NCI-H345 treated with DMSO at 0.1 percent for 48 hours (cell line): Measurements from ENCODE around the gene IZUMO1.

Source experiments
- DNase-seq: peaks from one replicate; lab custom pipeline; 2025; ENCODE audit not compliant: unreplicated experiment; lab: John Stamatoyannopoulos, UW

Gene IZUMO1

DNA sequence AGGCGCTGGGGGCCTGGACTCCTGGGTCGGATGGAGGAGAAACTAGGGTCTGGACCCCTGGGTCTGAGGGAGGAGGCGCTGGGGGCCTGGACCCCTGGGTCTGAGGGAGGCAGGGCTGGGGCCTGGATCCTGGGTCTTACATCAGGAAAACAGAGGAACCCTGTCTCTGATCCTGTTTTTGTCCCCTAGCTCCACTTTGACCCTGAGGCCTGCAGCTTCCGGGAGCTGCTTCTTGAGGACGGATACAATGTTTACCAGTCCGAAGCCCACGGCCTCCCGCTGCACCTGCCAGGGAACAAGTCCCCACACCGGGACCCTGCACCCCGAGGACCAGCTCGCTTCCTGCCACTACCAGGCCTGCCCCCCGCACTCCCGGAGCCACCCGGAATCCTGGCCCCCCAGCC, 11.0 kb upstream of the IZUMO1 start:
- no peak for DNase-seq

DNA sequence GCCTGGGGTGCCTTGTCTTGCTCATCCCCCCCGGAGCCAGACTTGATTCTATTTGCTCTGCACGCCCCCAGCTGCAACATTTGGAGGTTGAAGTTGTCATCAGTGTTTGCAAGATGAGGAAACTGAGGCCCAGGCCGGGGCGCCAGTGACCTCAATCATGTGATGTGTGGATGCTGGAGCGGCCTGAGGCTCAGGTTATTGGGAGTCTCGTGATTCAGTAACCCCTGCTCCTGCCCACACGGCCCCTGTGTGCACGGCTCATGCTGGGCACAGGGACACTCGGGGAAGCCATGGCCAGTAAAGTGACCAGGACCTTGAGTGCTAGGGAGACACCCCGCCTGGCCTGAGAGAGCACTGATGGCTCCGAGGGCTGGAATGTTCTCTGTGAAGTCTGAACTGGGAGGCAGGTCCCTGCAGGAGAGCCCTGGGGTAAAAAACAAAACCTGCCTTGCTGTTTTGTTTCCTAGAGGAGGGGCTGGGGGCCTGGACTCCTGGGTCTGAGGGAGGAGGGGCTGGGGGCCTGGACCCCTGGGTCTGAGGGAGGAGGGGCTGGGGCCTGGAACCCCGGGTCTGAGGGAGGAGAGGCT, 10.5 kb upstream of the IZUMO1 start:
- DNase-seq = no peak

DNA sequence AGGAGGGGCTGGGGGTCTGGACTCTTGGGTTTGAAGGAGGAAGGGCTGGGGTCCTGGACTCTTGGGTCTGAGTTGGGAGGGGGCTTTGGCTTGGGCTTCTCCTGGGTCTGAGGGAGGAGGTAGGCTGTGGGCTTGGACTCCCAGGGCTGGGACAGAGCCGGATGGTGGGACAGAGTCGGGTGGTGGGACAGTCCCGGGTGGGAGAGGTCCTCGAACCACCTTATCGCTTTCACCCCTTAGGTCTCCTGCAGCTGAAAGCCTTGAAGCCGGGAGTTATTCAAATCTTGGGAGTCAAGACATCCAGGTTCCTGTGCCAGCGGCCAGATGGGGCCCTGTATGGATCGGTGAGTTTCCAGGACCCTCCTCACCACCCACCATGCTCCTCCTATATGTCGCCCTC, 10.0 kb upstream of the IZUMO1 start:
- no peak for DNase-seq

DNA sequence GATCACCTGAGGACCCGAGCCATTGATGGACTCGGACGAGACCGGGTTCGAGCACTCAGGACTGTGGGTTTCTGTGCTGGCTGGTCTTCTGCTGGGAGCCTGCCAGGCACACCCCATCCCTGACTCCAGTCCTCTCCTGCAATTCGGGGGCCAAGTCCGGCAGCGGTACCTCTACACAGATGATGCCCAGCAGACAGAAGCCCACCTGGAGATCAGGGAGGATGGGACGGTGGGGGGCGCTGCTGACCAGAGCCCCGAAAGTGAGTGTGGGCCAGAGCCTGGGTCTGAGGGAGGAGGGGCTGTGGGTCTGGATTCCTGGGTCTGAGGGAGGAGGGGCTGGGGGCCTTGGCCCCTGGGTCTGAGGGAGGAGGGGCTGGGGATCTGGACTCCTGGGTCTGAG, 9.5 kb upstream of the IZUMO1 start:
- DNase-seq = no peak

DNA sequence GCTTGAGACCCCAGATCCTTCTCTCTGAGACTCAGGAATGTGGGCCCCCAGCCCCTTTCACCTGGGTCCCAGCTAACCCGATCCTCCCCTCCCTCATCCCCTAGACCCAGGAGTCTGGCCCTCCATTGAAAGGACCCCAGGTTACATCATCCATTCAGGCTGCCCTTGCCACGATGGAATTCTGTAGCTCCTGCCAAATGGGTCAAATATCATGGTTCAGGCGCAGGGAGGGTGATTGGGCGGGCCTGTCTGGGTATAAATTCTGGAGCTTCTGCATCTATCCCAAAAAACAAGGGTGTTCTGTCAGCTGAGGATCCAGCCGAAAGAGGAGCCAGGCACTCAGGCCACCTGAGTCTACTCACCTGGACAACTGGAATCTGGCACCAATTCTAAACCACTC, 9.1 kb upstream of the IZUMO1 start:
- DNase-seq = no peak

DNA sequence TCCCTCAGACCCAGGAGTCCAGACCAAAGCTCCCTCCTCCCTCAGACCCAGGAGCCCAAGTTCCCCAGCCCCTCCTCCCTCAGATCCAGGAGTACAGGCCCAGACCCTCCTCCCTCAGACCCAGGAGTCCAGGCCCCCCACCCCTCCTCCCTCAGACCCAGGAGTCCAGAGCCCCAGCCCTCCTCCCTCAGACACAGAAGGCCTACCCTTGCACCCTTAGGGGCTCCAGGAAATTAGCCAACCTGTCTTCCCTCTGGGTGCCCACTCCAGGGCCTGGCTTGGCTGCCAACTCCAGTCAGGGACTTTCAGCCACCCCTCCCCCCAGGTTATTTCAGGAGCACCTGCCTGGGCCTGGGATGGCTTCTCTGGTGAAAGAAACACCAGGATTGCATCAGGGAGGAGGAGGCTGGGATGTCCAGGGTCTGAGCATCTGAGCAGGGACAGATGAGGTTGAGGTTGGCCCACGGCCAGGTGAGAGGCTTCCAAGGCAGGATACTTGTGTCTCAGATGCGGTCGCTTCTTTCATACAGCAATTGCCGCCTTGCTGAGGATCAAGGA, 8.5 kb upstream of the IZUMO1 start, which contains the start of gene FGF21:
TSS of gene FGF21 (plus strand) at position 441 of the 558 bp plus-strand sequence. CDS start 713 bp downstream, outside the sequence.
- no peak for DNase-seq

DNA sequence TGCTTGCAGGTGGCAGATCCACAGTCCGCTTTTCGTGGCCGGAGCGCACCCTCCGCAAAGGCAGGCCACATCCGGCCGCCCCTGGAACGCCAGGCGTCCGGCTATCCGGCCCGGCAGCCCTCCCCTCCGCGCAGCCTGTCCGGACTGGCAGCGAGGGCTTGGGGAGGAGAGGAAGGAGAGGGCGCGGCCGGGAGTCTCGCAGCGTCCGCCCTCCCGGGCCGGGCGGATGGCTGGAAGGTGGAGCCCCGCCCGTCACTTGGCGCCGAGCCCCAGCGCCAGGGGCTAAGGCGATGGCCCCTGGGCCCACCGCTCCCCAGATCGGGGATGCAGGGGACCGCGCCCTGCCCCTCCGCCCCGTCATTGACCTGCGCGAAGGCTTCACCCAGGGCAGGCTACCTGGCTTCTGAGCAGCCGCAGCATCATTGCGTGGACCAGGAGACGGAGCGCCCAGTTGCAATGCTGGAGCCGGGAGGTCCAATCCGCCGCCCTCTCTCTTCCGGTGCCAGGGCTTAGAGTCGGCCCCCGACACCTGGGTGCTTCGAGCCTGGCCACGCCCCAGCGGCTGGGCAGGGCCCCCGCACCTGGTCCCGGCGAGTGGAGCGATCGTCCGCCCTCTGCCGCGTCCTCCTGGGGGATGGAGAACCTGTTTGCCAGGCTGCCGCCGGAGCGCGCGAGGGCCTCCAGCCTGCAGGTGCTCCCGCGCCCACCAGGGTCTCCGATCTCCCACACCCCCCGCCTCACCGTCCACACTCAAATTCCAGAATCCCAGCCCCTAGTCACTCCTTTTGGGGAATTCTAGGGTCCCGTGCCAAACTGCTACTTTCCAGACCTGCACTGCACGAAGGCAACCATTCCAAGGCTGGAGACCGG, 6.0 kb upstream of the IZUMO1 start, which contains the start of gene FUT1:
TSS of gene FUT1 (minus strand) at position 146 of the 870 bp plus-strand sequence. CDS start 1,360 bp downstream, outside the sequence.
- peak; percentile 77 for DNase-seq

DNA sequence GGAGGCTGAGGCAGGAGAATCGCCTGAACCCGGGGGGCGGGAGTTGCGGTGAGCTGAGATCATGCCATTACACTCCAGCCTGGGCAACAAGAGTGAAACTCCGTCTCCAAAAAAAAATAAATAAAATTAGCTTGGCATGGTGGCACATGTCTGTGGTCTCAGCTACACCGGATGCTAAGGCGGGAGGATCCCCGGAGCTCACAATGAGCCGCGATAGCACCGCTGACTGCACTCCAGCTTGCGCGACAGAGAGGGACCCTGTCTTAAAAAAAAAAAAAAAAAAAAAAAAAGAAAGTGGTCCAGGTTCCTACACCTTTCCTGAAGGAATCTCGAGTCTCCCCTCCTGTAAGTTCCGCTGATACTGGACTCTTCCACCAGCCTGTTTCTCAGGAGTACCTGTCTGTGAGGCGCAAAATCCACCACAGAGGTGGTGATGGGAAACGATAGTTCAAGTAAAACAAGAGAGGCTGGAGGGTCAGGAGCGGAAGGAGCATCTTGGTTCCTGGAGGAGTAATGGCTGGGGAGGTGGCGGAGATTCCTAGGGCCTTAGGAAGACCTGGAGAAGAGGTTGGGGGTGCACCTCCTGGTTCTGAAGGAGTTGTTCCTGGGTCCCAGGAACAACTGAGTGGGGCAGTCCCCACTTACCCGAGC, 5.3 kb upstream of the IZUMO1 start:
- DNase-seq = no peak

DNA sequence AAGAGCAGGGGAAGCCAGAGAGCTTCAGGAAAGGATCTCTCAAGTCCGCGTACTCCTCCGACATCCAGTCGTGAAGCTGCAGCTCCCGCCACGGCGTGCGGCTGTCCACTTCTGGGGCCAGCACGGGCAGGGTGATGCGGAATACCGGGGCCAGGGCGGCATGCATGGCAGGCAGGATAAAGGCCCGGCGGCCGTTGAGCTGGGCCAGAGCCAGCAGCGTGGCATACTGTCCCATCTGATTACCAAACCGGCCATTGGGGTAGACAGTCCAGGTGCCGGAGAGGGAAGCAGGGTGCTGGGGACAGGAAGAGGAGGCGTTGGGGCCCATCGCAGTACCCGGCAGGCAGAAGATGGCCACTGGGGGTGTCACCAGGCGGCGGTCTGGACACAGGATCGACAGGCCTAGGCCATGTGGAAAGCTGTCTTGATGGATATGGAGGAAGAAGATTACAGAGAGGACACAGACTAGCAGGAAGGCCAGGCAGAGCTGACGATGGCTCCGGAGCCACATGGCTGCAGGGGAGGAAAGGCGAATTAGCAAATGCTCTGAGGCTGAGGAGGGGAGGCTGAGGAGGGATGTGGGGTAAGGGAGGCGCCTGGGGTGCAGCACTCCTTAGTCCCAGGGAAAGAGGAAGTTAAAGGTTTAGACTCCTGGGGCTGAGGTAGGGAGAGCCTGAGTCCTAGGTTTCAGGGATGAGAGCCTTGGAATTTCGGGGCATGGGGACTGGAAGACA, 4.2 kb upstream of the IZUMO1 start:
- no peak for DNase-seq

DNA sequence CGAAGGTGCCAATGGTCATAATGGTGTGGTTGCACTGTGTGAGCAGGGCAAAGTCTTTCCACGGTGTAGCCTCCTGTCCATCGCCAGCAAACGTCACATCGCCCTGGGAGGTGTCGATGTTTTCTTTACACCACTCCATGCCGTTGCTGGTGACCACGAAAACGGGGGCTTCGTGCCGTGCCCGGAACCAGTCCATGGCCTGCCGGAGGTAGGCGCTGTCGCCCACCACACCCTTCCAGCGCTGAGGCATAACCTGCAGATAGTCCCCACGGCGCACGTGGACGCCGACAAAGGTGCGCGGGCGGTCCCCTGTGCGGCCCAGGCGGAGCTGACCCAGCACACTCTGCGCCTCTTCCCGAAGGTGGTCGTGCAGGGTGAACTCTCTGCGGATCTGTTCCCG, 3.6 kb upstream of the IZUMO1 start:
- DNase-seq = no peak

DNA sequence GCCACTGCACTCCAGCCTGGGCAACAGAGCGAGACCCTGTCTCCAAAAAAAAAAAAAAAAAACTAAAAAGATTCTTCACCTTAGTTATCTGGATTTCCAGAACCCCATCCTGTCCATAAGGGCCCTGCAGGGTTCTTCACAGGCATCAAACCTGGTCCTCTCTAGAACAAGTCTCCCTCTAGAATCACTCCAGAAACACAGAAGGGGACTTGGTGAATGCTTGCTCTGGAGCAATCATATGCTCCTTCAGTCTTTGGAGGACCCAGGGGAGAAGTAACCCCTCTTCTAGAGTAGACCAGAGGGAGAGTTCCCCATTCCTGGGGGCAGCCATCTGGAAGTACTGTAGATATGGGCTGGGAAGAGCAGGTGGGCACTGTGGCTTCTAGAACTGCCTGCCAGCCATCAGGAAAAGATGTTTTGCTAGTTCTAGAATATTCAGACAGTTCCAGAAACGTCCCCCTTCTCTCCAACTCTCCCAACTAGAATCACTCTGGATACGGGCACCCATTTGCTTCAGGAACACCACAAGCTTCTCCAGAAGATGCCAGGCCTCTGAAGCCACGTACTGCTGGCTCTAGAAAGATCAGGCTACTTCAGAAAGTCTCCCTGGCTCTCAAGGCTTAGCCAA, 3.0 kb upstream of the IZUMO1 start:
- DNase-seq = no peak

DNA sequence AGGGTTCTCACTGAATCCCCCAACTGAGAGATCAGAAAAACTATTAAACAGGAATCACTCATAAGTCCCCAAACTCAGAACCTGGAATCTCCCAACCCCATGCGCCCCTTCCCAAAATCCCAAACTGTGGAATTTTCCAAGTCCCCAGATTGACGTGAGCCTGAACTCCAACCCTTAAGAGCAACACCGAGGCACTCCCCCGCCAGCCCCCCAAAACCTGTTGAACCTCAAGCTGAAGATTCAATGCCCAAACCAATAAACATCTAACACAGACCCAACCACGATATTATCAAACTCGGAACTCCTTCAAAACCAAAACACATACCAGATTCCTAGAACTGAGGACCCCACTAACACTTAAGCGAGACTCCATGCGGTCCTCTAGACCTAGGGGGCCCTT, 599 bp downstream of the IZUMO1 start:
- DNase-seq = no peak

DNA sequence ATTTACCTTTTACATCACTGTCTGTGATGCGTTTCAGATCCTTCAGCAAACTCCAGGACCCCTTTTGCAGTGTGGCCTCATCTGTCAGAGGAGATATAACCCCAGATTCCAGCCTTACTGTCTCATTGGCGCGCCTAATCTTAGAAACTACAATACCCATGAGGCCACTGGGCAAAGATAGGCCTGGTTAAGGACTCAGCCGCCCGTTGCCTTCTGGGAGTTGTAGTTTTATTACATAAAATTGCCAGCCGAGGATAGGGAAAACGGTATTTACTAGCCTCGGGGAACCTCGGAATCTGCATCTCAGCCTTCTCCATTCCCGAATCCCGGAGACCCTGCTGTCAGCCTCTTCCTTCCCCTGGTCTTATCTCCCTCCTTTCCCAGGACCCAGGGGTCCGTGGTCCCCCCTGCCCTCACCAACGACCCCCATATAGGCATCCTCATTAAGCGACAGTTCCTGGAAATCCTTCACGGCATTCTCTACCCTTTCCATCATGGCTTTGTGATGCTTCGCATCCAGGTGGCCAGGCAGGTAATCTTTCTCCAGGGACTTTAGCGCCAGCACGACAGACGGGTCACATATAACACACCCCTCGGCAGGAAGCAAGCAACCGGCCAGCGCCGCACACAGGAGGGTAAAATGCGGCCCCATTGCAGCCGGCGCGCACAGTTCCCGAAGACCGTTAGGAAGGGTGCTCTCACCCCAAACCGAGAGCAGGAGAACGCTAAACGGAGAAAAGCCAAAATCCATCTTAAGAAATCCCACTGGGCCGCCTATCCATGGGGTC, 1.3 kb downstream of the IZUMO1 start:
- DNase-seq = peak; percentile 14

DNA sequence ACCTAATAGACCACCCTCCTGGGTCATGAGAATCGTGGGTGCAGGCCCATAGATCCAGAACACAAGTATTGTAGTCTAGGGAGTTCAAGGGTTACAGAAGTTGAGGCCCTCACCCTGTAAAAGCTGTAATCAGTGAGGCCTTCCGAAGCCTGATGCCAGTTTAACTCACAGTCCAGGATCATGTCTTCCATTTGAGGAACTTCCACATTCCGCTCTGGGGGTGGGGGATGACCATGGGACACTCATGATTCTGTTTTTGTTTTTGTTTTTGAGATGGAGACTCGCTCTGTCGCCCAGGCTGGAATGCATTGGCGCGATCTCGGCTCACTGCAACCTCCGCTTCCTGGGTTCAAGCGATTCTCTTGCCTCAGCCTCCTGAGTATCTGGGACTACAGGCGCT, 4.6 kb downstream of the IZUMO1 start:
- no peak for DNase-seq

DNA sequence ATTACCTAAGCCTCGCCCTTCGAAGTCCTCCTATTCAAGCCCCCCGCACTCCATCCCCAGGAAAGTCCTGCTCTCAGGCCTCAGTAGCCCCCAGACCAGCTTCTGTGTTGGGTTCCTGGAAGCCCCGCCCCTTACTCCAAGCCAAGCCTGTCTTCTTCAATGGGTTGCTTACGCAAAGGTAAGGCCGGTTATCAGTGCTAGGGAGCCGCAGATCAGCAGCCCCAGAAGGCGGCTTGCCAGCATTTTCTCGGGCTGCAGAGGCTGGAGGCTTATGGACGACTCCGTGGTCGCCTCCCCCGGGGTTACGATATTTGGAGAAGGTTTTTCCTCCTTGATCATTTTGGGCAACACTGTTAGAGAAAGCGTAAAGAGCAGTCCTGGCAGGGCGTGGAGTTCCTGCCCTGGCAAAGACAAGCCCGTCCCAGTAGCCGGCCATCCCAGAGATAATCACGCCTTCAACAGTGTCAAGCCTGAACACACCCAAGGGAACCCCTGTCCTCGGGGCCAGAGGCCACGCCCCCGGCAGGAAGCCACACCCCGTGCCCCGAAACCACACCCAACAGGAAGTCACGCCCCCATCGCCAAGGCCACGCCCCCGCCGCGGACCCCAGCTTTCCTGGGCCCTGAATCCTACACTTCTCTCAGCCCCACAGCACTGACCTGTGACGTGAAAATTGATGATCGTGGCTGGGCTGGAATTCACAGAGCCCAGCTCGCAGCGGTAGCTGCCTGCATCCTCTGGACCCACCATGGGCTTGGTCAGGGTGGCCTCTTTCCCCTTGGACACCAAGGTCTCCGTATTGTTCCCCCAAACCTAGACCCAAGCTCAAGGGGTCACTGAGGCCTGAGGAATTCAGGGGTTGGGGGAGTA, 5.3 kb downstream of the IZUMO1 start:
- no peak for DNase-seq

DNA sequence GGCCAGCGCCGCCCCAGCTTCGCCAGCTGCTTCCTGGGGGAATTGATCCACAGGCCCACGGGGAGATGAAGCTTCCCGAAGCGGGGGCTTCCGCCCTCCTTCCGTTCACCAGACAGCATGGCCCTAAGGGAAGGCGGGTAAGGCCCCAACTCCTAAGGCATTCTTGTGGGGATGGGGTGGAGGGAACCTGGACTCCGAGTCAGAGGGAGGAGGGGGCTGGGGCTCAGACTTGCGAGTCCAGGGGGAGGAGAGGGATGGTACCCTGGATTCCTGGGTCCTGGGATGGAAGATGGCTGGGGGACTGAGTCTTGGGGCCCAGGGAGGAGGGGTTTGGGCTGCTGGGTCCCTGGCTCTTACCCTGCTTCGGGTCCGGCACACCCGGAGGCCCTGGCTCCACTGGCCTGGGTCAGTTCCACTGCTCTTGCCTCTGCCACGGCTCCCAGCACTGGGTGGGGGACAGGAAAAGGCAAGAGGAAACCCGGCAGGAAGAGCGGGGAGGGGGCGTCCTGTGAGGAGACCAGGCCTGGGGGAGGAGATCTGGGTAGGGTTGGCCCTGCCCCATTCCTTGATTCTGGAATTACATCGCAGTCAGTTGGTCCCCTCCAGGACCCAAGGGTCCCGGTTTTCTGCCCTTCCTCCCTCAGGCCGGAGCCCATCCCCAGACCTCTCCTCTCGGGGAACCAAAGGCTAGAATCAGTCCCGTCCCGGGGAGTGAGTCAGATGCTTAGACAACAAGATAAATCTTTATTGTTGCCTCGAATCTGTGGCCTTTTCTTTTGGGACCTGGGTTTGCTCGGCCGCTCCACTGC, 6.3 kb downstream of the IZUMO1 start, which contains the start of gene RASIP1:
TSS of gene RASIP1 (minus strand) at position 447 of the 809 bp plus-strand sequence. CDS start at position 119, 328 bp downstream.
- DNase-seq = no peak

DNA sequence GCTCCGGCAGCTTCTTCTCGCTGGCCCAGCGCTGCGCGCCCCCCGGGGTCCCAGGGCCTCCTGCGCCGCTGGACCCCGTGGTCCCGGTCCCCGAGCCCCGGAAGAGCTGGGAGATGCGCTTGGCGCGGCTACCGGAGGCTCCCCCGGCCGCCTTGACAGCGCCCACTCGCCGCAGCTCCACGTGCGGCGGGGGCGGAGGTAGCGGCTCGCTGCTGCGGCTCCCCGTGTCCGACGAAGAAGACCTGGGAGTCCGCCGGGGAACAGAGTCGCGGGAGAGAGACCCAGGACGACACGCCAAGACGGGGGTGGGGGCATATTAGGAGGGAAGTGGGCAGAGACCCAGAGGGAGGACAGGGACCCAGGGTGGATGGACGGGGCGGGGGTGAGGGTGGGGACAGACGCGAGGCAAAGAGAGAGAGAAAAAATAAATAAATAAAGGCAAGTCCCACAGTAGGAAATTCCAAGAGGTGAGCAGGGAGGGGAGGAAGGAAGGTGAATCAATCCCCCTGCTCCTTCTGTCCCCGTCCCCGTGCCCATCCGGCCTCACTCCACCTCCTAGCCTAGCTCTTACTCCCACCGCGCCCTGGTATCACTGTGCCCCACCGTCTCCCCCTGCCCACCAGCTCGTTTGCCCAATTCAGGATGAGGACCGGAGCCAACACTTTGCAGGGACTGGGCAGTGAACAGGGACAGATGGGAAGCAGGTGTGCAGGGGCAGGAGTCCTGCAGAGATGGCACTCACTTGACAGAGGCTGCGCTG, 7.1 kb downstream of the IZUMO1 start:
- no peak for DNase-seq
